Endothelial cell of umbilical vein (primary cell): ENCODE data around the gene RAB35. TPM values are rescaled to one million over a fixed set of nuclear protein-coding genes. Genes with fewer than 3 reads are reported as not detected.

Source experiments
- BruUV-seq: library from RNA; stranded (reverse); fragments of 400-500 nt; replicated peaks from 2 replicates; lab custom pipeline; 2021; lab: Mats Ljungman, UMichigan
- CTCF ChIA-PET: fragments of 300-600, 350-600 bp; sonication (Branson Sonifier 250); formaldehyde crosslinking; loops from one replicate; lab custom pipeline; 2021; ENCODE audit warnings: antibody characterized with exemption, inconsistent platforms; lab: Charles Lee
- POLR2A ChIA-PET: fragments of 300-600, 350-600 bp; sonication (Branson Sonifier 250); formaldehyde crosslinking; loops from one replicate; lab custom pipeline; 2021; ENCODE audit warnings: antibody characterized with exemption, inconsistent platforms; lab: Charles Lee
- DNase-seq: peaks from one replicate; pipeline ENCODE4 v3.0.0-alpha.2; 2011; ENCODE audit warnings: low read depth, low spot score
- FAIRE-seq: peaks from 2 replicates; lab custom pipeline; 2011; peaks lifted over from hg19 to GRCh38; lab: Jason Lieb, UNC
- H2AFZ ChIP-seq: 2 replicates; pipeline ENCODE4 v1.6.0; 2012; ENCODE audit warnings: low read depth, low read length, control low read depth, inconsistent platforms
- H3K27ac ChIP-seq: 2 replicates; pipeline ENCODE4 v1.5.1; 2011; ENCODE audit warnings: low read depth, mild to moderate bottlenecking, control low read depth, low read length, moderate library complexity; ENCODE audit not compliant: insufficient read depth
- H3K27me3 ChIP-seq, 2 experiments: 2 replicates each; pipeline versions ENCODE4 v1.6.0 to v1.6.1; 2011; ENCODE audit warnings: low read length in 2 of 2, mixed read lengths in 1 of 2; ENCODE audit not compliant: control insufficient read depth in 2 of 2, insufficient read depth in 2 of 2
- H3K36me3 ChIP-seq, 2 experiments: 2 replicates in 1 of 2; 3 replicates in 1 of 2; pipeline ENCODE4 v1.5.1; 2011; ENCODE audit warnings: low read length in 2 of 2, mild to moderate bottlenecking in 1 of 2, moderate library complexity in 1 of 2; ENCODE audit not compliant: control insufficient read depth in 2 of 2, insufficient read depth in 2 of 2; ENCODE audit errors: extremely low read depth in 1 of 2
- H3K4me1 ChIP-seq: 3 replicates; pipeline ENCODE4 v1.5.1; 2011; ENCODE audit warnings: mild to moderate bottlenecking, low read length; ENCODE audit not compliant: control insufficient read depth, insufficient read depth; ENCODE audit errors: extremely low read depth
- H3K4me2 ChIP-seq: 2 replicates; pipeline ENCODE4 v1.6.1; 2011; ENCODE audit warnings: low read length, control low read depth, mixed read lengths; ENCODE audit not compliant: insufficient read depth
- H3K4me3 ChIP-seq, 3 experiments: fragments of 200-600 bp in 1 of 3; sonication (generic), shearing (Covaris generic) in 1 of 3; replicated peaks in 1 of 3; 2 replicates each; pipeline ENCODE4 v1.5.1; 2011 to 2016; ENCODE audit warnings: control low read depth in 3 of 3, low read length in 3 of 3, mild to moderate bottlenecking in 2 of 3, inconsistent platforms in 1 of 3, low read depth in 1 of 3, moderate library complexity in 1 of 3; ENCODE audit not compliant: insufficient read depth in 1 of 3
- H3K79me2 ChIP-seq: 2 replicates; pipeline ENCODE4 v1.6.0; 2012; ENCODE audit warnings: low read length, inconsistent platforms; ENCODE audit not compliant: control insufficient read depth, insufficient read depth
- H3K9ac ChIP-seq: replicated peaks from 2 replicates; pipeline ENCODE3; 2011; ENCODE audit warnings: low read length, control low read depth; ENCODE audit not compliant: insufficient read depth; ENCODE audit errors: extremely low read depth
- H3K9me1 ChIP-seq: replicated peaks from 3 replicates; pipeline ENCODE4 v1.6.0; 2011; ENCODE audit warnings: mild to moderate bottlenecking, low read length; ENCODE audit not compliant: control insufficient read depth, insufficient read depth; ENCODE audit errors: extremely low read depth
- H3K9me3 ChIP-seq: replicated peaks from 2 replicates; pipeline ENCODE4 v1.5.1; 2012; ENCODE audit warnings: low read length, inconsistent platforms; ENCODE audit not compliant: control insufficient read depth, insufficient read depth
- H4K20me1 ChIP-seq: replicated peaks from 2 replicates; pipeline ENCODE3; 2011; ENCODE audit warnings: mild to moderate bottlenecking, low read length; ENCODE audit not compliant: control insufficient read depth, insufficient read depth; ENCODE audit errors: extremely low read depth
- EZH2 ChIP-seq: IDR thresholded peaks from 2 replicates; pipeline ENCODE4 v1.6.1; 2012; ENCODE audit warnings: borderline replicate concordance, low read depth, mild to moderate bottlenecking, moderate library complexity, low read length, inconsistent platforms; ENCODE audit not compliant: severe bottlenecking
- FOS ChIP-seq: IDR thresholded peaks from 2 replicates; pipeline ENCODE4 v1.6.1; 2011; ENCODE audit warnings: mild to moderate bottlenecking, low read length, moderate library complexity, borderline replicate concordance; ENCODE audit not compliant: insufficient read depth
- MYC ChIP-seq: IDR thresholded peaks from one replicate; pipeline ENCODE4 v1.6.1; 2011; ENCODE audit warnings: mild to moderate bottlenecking, low read depth, low read length
- POLR2A ChIP-seq: IDR thresholded peaks from 2 replicates; pipeline ENCODE4 v1.6.1; 2012; ENCODE audit warnings: low read depth, mild to moderate bottlenecking, control low read depth, low read length
- POLR2AphosphoS5 ChIP-seq: IDR thresholded peaks from 2 replicates; pipeline ENCODE4 v1.6.1; 2012; ENCODE audit warnings: low read depth, mild to moderate bottlenecking, control low read depth, low read length, moderate library complexity; ENCODE audit not compliant: insufficient read depth
- dilution Hi-C: fragments of 300-500 bp; cut with MboI; formaldehyde crosslinking; loops from one replicate; pipeline ENCODE4 v1.15.0; 2019; ENCODE audit warnings: low sequenced_read_pairs; ENCODE audit not compliant: extremely low pct_ligation_motif_present
- intact Hi-C: fragments of 100-400 bp; cut with micrococcal nuclease; formaldehyde crosslinking; loops from one replicate; pipeline ENCODE4 v1.10.0; 2022
- polyA plus RNA-seq, 4 experiments: library from polyadenylated mRNA; depleted of rRNA in 3 of 4; stranded (reverse) in 3 of 4; unstranded in 1 of 4; fragments of >200 nt; gene quantifications; 2 replicates each; pipeline versions ENCODE4 v1.2.1 to v1.2.3, GENCODE V29; 2011 to 2012; ENCODE audit warnings: missing spikeins in 1 of 4
- total RNA-seq: library from RNA; stranded (reverse); gene quantifications from 2 replicates; pipeline ENCODE4 v1.2.3, GENCODE V29; 2021

RAB35 gene
- total and polyA plus RNA-seq, 2 donors (not counting 3 experiments of a cell fraction or from before 2014, with no cell fraction given) = 70.5 to 80.3 TPM

- Histone ChIP-seq H3K4me3 (no peak overlapping the region), H3K79me2 (peaks cover 91% of the 10 kb centered on the region), H3K36me3 (peaks cover 0 to 7% of the 10 kb centered on the region in 2 experiments), H2AFZ (no peak overlapping the region), H4K20me1 (peaks cover 3% of the 10 kb centered on the region), H3K4me2 (no peak overlapping the region), H3K9ac (no peak overlapping the region), H3K9me1 (no peaks in the 10 kb centered on the region), H3K27me3 (no peaks in the 10 kb centered on the region), H3K27ac (no peak overlapping the region), H3K4me1 (peaks cover 11% of the 10 kb centered on the region), H3K9me3 (no peaks in the 10 kb centered on the region)
- intact Hi-C loops = no loop called here
- no TSS peak for BruUV-seq
- TF ChIP-seq EZH2 (no peak), MYC (no peak), POLR2A (no peak), FOS (no peak), POLR2AphosphoS5 (no peak)
- POLR2A ChIA-PET = interaction anchor here (0.8 to 1.6 kb wide), 2 partner anchors 10 to 90 kb away, joined by 3 read pairs; partner anchors contain the start of gene RPLP0
- dilution Hi-C loops = no loop called here
- FAIRE-seq = no peak
- DNase-seq = no peak
- CTCF ChIA-PET = interaction anchor here (1.6 to 2.0 kb wide), 2 partner anchors 8 to 10 kb away, joined by 5 to 6 read pairs; no protein-coding TSS in a partner anchor
Measured at GRCh38 chr12:120110550-120111501, 5.7 kb downstream of the RAB35 start.
